T-helper 22 cell (primary cell): ENCODE measurements around the gene GNAO1.

Source experiments
- DNase-seq: peaks from one replicate; pipeline ENCODE4 v3.0.0-alpha.2; 2020; ENCODE audit warnings: low read depth

GNAO1 gene

DNA sequence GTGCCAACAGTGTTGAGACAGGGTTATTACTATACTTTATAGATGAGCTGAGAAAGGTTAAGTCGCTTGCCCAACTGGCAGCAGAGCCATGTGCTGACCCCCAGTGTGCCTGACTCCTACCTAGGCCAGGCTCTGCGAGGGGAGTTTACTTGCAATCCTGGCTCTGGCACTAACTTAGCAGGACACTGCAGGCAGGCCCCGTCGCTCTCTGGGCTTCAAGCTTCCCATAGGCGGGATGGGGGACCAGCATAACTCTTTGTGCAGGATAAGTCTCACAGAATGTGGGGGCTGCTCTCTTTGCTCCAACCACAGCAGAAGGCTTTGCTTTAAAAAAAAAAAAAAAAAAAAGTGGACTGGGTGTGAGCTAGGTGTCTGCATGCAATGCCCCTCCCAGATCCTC is 102.7 kb downstream of the GNAO1 start:
- no peak for DNase-seq

DNA sequence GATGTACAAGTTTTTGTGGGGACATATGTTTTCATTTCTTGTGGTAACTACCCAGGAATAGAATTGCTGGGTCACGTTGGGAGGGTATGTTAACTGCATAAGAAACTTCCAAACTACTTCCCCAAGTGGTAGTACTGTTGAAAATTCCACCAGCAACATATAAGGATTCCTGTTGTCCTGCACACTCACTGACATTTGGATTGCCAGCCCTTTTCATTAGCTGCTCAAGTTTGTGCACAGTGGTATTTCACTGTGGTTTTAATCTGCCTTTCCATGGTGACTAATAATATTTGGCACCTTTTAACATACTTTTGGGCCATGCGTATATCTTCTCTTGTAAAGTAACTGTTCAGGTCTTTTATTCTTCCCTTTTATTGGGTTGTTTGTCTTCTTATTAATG is 103.3 kb downstream of the GNAO1 start:
- no peak for DNase-seq

GRCh38 chr16:56295059-56295665 is 103.9 kb downstream of the GNAO1 start:
- no peak for DNase-seq

GRCh38 chr16:56295739-56296527 is 104.6 kb downstream of the GNAO1 start:
- no peak for DNase-seq

GRCh38 chr16:56297684-56298083 is 106.4 kb downstream of the GNAO1 start:
- no peak for DNase-seq

GRCh38 chr16:56298116-56298515 is 106.8 kb downstream of the GNAO1 start:
- DNase-seq = no peak

DNA sequence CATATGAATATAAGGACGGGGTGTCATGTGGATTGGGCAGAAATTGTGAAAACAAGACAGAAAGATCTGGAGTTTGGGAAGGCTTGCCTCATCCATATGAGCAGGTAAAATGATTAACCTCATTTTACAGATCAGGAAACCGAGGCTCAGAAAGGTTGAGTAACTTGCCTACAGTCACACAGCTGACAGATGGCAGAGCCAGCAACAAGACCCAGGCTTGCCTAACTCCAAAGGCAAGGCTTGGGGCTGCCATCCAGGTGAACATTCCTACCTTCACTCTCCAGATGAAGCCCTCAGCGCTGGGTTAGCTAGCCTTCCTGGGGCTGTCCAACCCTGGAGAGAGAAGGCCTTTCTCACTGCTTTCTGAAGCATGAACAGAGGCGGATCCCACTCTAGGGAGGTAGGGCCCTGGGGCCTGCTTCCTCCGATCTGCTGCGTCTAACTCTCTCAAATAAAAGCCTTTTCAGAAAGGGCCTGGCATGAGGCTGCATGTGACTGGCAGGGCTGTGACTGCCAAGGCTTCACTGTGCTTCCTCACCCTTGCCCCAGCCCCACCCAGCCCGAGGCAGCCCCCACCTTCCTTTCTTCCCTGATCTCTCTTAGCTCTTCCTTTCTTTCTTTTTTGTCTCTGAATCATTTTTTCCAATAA is 107.8 kb downstream of the GNAO1 start:
- no peak for DNase-seq

DNA sequence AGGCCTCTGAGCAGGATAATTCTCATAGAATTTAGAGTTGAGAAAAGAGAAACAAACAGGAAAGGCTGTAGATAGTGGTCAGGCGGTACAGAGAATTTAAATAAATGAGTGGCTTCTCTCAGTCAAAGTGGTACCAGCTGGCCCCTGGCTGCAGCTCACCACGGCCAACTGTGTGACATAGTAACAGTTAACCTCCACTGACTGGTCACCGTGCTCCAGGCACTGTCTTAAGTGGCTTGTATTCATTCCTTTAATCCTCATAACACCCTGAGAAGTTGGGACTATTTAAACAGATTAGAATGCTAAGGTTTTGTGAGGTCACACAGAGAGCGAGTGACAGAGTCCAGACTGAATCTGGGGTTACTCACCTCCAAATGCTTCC is 108.9 kb downstream of the GNAO1 start:
- no peak for DNase-seq

DNA sequence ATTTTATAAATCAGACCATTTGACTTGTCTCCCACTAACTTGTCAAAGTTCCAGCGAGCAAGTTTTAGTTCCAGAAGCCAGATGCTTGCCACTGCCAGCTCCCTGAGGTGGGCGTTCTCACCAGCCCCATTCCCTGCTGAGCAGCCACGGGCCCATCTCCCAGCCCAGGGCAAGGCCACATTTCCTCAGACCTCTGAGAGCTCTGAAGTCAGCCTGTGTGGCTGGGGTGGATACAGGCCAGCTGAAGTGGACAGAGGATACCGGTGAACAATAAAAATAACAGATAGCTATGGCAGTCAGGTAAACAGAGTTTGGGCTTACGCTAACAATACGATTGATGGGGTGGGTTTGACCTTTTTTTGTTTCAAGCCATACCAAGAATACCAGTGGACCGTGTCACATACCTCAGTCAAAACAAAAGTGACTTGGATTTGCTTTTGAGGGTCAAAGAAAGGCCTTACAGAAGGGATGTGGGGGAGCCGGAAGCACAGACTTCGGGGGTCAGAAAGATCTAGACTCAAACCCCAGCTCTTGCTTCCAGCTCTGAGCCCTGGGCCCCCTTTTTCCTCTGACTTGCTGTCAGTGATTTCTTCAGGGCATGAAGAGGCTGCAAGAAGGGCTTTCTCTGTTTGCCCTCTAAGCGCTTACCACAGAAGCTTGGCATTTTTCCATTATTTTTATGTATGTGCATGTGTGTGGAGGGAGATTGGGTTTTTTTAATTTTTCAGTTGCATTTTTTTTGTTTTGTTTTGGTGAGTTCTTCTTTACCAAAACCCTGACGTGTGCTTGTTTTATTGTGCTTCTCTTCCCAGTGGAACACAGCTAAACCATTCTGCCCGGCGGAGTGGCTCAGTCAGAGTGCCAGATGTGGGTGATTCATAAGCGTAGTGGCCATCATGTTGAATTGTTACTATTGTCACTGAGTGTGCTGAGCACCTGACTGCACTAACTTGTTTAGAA is 109.9 kb downstream of the GNAO1 start:
- no peak for DNase-seq

GRCh38 chr16:56302506-56302905 is 111.2 kb downstream of the GNAO1 start:
- DNase-seq = no peak

DNA sequence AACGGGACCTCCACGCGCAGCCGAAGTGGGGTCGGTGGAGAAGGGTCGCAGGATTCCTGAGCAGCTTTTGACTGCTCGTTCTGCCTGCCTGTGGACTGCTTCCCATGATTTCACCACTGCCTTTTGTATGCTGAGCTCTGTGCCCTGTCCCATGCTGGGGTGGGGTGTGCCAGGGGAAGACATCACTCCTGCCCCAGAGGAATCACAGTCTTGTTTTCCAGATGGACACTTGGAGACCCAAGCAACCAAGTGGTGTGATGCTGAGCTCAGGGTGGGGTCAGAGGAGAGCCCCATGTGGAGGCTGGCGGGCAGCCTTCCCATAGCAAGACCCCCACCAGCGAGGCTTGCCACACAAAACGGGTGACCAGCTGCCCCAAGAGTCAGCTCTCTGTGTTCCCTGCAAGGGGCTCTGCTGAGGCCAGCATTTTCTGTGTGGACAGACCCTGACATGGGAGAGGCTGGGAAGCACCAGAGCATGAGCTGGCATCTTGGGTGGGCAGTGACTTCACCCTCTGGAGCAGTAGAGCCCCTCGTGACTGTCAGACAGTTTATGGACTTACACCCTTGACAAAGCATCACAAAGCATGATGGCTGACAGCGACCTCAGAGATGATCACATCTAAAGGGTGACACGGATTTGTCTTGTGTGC is 111.9 kb downstream of the GNAO1 start:
- DNase-seq = no peak

- DNase-seq = no peak
Measured at GRCh38 chr16:56303880-56304279, 112.6 kb downstream of the GNAO1 start.

- no peak for DNase-seq
Measured at GRCh38 chr16:56305956-56306565, 114.8 kb downstream of the GNAO1 start.

- DNase-seq = no peak
Measured at GRCh38 chr16:56306690-56307533, 115.6 kb downstream of the GNAO1 start.

- DNase-seq = no peak
Measured at GRCh38 chr16:56307534-56307873, 116.2 kb downstream of the GNAO1 start.

DNA sequence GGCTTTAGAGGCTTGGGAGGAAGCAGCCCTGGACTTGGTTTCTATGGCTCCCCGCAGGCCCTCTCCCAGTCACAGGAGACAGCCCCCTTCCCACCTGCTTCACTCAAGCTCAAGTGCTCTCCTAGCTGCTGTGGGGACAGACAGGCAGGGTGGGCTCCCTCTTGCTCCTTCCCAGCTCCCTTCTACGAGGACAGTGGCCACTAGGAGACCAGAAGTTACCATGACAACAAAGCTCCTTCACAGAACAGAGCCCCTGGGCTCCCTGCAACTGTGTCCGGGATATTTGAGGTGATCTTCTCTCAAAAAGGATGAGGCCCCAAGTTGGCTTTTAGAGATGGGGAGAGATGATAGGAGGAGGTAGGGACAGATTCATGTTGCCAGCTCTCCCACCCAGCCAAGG is 117.7 kb downstream of the GNAO1 start:
- DNase-seq = no peak

DNA sequence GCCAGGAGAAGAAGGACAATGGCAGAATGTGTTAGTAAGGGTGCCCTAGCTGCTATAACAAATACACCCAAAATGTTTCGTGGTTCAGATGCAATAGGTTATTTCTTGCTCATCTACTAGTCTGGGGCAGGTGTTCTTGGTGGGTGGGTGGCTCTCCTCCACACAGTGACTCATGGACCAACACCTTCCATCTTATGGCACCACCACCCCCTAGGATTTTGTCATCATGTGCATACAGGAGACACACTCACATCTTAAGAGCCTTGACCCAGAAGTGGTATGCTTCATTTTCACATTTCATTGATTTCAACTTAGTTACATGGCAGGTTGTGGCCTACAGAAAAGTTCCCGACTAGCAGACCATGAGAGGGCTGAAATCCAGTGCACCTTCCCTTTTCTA is 119.4 kb downstream of the GNAO1 start:
- no peak for DNase-seq

GRCh38 chr16:56311208-56312027 is 120.1 kb downstream of the GNAO1 start:
- no peak for DNase-seq

DNA sequence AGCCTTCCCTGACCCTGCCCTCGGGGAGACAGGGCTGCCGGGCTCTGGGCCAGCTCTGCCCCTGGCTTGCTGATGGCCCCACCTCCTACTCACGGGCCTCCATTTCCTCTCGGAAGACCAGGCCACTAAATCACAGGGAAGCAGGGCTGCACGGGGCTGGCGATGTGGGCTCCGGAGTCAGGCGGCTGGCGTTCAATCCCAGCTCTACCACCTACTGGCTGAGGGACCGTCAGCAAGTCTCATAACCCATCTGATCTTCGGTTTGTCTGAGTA is 120.7 kb downstream of the GNAO1 start:
- DNase-seq = no peak

- DNase-seq = no peak
Measured at GRCh38 chr16:56312556-56312955, 121.3 kb downstream of the GNAO1 start.
